Ishikawa (cell line): ENCODE data around the gene SMIM44.
A peak's percentile ranks its signal among the peaks of the same experiment; 100 is the strongest.

ENCODE experiments used
- CEBPB ChIP-seq: IDR thresholded peaks from 2 replicates; pipeline ENCODE4 v1.6.1; 2012
- CREB1 ChIP-seq: IDR thresholded peaks from 2 replicates; pipeline ENCODE4 v1.6.1; 2012; ENCODE audit warnings: low read depth
- FOXM1 ChIP-seq: IDR thresholded peaks from 2 replicates; pipeline ENCODE4 v1.6.1; 2012; ENCODE audit warnings: low read depth, borderline replicate concordance
- REST ChIP-seq: IDR thresholded peaks from 2 replicates; pipeline ENCODE4 v1.6.1; 2012; ENCODE audit warnings: low read depth, mild to moderate bottlenecking
- TEAD4 ChIP-seq: IDR thresholded peaks from 2 replicates; pipeline ENCODE4 v1.6.1; 2012
- YY1 ChIP-seq: IDR thresholded peaks from 2 replicates; pipeline ENCODE4 v1.6.1; 2012; ENCODE audit warnings: low read depth
- TF ChIP-seq, protein P1 (sequence below): IDR thresholded peaks from 2 replicates; pipeline ENCODE4 v1.6.1; 2012

- TF ChIP-seq YY1 (no peak), FOXM1 (no peak), TEAD4 (no peak), CREB1 (no peak), REST (no peak), CEBPB (no peak)
- TF ChIP-seq, protein P1, sequence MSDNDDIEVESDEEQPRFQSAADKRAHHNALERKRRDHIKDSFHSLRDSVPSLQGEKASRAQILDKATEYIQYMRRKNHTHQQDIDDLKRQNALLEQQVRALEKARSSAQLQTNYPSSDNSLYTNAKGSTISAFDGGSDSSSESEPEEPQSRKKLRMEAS: peak; percentile 17; the same call in 1 of the 2 replicates
Observed at GRCh38 chr19:3506384-3507340, 23.4 kb upstream of the SMIM44 start.
